ENCODE data around the gene CCNF.
A peak's percentile ranks its signal among the peaks of the same experiment; 100 is the strongest.
"Not testable (repeated sequence)": the region's sequence is repeated elsewhere in the genome, so short reads cannot be mapped to it uniquely, and the experiment has no call there.

Gene CCNF

GRCh38 chr16:2429771-2430663 lies 770 bp downstream of the CCNF start:
- peak; percentile 76 for DNase-seq

DNA sequence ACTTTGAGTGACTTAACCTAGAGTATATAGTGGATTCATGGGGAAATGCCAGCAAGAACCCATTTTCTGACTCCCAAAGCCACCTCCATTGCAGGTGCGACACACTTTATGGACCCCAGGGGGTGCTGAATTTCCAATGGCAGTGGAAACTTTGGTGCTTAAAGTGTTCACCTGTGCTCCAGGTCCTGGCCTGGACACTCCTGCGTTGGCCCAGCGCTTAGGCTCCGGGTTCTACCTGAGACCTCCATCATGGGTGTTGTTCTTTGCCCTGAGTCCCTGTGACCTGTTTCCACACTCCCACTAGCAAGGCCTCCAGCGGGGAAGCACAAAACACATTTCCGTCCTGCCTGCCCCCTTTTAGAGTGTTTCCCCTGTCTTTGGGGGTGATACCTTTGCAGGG lies 3.0 kb downstream of the CCNF start:
- DNase-seq = no peak

GRCh38 chr16:2432801-2433505 lies 3.7 kb downstream of the CCNF start:
- DNase-seq = no peak

DNA sequence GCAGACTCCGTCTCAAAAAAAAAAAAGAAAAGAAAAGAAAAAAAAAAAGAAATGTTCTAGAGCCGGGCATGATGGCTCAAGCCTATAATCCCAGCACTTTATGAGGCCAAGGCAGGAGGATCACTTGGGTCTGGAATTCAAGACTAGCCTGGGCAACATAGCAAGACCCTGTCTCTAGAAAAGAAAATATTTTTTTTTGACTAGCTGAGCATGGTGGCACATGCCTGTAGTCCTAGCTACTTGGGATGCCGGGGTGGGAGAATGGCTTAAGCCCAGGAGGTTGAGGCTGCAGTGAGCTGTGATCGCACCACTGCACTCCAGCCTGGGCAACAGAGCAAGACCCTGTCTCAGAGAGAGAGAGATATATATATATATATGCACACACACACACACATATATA lies 6.0 kb downstream of the CCNF start:
- not testable (repeated sequence) for DNase-seq

- no peak for DNase-seq
Observed at GRCh38 chr16:2436110-2436509, 6.9 kb downstream of the CCNF start.

DNA sequence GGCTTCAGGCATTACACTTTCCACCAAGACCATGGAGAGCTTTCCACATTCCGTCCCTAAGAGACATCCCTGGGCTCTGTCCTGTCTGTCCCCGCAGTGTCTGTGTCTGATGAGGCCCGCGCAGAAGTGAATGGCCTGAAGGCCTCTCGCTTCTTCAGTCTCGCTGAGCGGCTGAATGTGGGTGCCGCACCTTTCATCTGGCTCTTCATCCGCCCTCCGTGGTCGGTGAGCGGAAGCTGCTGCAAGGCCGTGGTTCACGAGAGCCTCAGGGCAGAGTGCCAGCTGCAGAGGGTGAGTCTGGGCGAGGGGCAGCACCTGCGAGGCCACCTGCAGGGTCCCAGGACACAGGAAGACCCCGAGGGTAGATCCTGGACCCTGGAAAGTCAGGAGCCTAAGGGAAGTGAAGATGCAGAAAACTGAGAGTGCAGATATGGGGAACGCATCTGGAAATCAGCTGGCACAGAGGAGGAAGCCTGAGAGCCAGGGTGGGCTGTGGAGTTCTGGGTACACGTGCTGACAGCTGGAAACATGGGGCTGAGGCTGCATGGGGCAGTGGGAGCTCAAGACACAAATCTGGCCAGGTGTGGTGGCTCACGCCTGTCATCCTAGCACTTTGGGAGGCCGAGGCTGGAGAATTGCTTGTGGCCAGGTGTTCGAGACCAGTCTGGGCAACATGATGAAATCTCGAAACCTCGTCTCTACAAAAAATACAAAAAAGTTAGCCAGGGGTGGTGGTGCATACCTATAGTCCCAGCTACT lies 8.0 kb downstream of the CCNF start:
- DNase-seq = no peak

- DNase-seq = no peak
Observed at GRCh38 chr16:2438121-2438520, 8.9 kb downstream of the CCNF start.

DNA sequence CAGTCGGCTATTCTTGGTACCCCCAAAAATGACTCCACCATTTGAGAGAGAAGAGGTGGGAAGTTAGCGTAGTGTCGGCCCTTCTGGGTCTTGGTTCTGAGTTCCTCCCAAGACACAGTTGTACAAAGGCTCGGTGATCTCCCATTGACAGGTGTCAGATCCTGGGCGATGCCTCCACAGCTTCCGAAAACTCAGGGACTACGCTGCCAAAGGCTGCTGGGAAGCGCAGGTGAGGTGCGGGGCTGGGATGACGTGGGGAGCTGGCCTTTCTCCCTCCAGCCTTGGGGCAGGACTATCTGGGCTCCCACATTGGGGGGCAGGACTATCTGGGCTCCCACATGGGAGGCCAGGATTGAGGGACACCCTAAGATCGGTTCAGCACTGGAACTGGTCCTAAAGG lies 10.4 kb downstream of the CCNF start:
- DNase-seq = no peak

GRCh38 chr16:2441143-2441804 lies 12.0 kb downstream of the CCNF start:
- not testable (repeated sequence) for DNase-seq

- no peak for DNase-seq
Observed at GRCh38 chr16:2443555-2443954, 14.3 kb downstream of the CCNF start.

DNA sequence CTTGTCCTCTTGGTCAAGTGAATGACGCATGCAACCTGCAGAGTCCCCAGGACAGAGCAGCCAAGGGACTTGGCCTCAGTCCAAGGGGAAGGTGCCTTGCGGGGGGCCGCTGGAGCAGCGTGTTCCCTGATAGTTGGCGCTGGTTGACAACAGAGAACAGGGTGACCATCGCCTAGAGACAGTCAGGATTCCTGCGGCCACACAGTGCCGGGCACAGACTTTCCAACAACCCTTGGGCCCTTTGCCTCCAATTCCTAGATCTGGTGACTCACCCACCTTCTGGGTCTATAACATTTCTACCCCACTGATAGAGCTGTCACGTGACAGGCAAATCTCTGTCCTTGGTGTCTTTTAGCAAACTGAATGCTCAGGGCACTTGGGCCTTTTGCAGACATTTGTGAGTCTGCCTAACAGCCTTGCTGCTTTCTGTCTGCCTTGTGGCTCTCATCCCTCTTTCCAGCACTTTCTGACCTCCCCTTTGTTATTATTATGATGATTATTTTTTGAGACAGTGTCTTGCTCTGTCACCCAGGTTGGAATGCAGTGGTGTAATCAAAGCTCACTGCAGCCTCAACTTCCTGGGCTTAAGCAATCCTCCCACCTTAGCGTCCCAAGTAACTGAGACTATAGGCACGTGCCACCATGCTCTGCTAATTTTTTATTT lies 18.8 kb downstream of the CCNF start:
- DNase-seq = no peak

- no peak for DNase-seq
Observed at GRCh38 chr16:2449118-2449517, 19.9 kb downstream of the CCNF start.

DNA sequence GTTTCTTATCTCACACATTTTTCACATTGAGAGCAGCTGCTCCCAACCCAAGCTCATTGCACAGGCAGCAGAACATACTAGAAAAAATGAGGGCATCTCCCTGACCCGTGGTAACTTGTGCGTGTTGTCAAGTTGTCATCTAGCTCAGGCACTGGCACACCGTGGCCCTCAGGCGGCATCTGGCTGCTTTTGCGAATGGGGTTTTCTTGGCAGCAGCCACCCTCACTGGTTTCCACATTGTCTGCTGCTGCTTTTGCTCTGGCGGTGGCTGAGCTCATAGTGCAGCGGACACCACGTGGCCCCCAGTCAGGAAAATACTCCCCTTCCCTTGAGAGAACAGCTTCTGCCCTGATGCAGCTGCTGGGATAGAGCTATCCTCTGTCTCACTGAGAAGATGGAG lies 21.3 kb downstream of the CCNF start:
- DNase-seq = no peak

- no peak for DNase-seq
Observed at GRCh38 chr16:2450975-2451381, 21.7 kb downstream of the CCNF start.

DNA sequence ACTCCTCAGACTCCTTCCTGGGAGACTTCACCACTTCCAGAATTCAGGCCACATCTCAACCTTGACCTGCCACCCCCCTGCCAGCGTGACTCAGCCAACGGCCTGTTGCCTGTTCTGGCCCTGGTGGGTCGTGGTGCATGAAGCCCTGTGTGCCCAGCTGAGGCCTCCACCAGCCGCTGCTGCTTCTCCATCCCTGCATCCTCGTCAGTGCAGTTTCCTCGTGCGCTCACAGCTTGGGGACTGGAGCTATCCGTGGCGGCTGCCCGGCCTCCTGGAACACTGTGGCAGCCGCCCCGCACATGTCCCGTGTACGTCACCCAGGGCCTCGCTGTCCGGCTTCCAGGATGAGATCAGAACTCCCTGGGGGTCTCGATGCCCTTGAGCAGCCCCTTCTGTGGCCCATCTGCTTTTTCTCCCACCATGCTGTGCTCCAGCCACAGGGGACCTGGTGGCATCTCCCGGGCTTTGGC lies 22.6 kb downstream of the CCNF start:
- no peak for DNase-seq

DNA sequence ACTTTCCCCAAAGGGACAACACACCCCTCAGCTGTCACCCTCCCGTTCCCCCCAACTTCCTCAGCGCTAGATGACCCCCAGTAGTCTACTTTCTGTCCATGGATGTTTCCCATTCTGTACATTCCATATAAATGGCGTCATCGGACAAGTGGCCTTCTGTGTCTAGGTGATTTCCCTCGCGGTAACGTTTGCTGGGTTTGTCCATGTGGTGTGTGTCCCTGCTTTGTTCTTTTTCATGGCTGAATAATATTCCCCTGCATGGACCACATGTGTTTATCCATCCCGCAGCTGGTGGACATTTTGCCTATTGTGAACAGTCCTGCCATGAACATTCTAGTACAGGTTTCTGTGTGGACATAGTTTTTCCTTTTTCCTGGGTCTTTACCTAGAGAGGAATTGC lies 23.4 kb downstream of the CCNF start:
- DNase-seq = no peak

GRCh38 chr16:2455081-2455845 lies 26.0 kb downstream of the CCNF start:
- no peak for DNase-seq

- DNase-seq = no peak
Observed at GRCh38 chr16:2456551-2457153, 27.4 kb downstream of the CCNF start.

- DNase-seq = no peak
Observed at GRCh38 chr16:2457267-2457666, 28.0 kb downstream of the CCNF start.

- DNase-seq = no peak
Observed at GRCh38 chr16:2457946-2458345, 28.7 kb downstream of the CCNF start.

Measured in hematopoietic multipotent progenitor cell treated with erythropoietin and hydrocortisone succinate and interleukin-3 and kit ligand, for 6 days (in vitro differentiated cells).